GM19240 (cell line): ENCODE measurements around the gene PABPN1.
A peak's percentile ranks its signal among the peaks of the same experiment; 100 is the strongest.

Experiments used
- DNase-seq: peaks from one replicate; pipeline ENCODE4 v3.0.0; 2011; ENCODE audit warnings: low spot score; ENCODE audit not compliant: insufficient read length

The PABPN1 gene

GRCh38 chr14:23326491-23327332 lies 5.5 kb downstream of the PABPN1 start:
- DNase-seq = no peak

DNA sequence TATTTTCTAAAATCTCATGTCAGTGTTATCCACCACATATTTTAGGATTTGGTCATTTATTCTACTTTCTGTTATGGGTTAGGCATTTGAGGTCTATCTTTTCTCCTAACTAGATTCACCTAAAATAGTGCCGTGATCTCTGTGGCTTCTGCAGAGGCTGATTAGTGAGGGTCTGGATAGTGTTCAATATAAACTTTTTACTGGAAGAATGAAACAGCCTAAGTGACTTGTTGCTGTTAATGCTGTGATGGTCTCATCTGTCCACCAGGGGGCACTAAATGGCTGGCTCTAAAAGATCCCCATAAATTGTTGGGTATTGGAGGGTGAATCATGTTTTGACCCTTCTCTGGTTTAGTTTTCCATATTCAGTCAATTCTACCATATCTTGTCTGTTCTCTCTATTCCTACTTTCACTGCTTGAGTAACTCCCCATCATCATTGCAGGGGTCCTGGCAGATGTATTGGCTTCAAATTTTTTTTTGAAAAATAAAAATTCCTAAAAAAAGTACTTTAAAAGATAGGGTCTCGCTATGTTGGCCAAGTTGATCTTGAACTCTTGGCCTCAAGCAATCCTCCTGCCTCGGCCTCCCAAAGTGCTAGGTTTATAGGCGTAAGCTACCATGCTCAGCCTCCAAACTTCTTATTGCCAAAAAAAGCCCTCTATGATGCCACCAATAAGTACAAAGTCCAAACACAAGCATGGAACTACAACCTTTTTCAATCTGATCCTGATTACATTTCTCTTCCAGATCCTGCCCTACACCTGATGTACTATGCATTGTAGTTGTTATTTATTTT lies 6.9 kb downstream of the PABPN1 start:
- DNase-seq = peak; percentile 46

- DNase-seq = no peak
Observed at GRCh38 chr14:23335623-23336022, 14.4 kb downstream of the PABPN1 start.

DNA sequence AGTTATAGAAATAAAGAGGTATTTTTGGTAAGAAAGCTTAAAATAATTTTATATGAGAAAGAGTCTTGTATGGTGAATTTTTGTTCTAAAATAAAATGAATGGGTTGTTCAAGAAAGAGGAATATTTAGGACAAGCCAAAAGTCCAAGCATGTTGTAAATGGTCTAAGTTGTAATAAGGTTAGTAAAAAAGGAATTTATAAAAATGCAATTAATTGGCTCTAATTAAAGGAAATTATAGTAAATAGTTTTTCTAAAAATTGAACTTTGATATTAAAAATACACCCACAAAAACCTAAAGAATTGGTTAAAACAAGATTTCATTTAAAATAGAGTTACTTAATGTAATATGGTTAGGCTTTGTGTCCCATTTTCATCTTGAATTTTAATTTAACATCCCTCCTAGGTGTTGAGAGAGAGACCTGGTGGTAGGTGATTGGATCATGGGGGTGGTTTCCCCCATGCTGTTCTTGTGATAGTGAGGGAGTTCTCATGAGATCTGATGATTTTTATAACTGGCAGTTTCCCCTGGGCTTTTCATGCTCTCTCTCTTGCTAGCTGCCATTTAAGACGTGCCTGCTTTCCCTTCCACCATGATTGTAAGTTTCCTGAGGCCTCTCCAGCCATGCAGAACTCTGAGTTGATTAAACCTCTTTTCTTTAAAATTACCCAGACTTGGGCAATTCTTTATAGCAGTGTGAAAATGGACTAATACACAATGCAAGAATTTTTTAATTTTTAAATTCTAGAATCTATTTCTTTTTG lies 18.4 kb downstream of the PABPN1 start:
- no peak for DNase-seq

DNA sequence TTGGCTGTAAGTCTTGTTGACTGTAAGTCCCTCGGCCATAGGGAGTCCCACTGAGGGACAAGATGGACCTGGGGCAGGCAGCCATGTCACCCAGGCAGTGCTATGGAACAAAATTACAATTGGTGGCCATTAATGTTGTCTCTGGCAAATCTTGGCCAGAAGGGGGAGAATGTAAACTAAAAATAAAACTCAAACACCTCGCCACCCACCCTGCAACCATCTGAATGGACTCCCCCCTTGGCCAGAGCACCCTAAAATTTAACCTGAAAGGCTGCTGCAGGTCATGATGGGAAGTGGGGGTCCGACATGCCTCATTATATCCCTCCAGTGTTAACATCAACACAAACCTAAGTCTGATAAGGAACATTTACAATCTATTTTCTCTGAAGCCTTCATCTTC lies 23.2 kb downstream of the PABPN1 start:
- no peak for DNase-seq

- no peak for DNase-seq
Observed at GRCh38 chr14:23345987-23346692, 24.9 kb downstream of the PABPN1 start.

GRCh38 chr14:23346693-23347405 lies 25.6 kb downstream of the PABPN1 start:
- no peak for DNase-seq

- DNase-seq = no peak
Observed at GRCh38 chr14:23347406-23348296, 26.4 kb downstream of the PABPN1 start.

- no peak for DNase-seq
Observed at GRCh38 chr14:23348297-23348655, 27.0 kb downstream of the PABPN1 start.

- no peak for DNase-seq
Observed at GRCh38 chr14:23349156-23349845, 28.0 kb downstream of the PABPN1 start.

DNA sequence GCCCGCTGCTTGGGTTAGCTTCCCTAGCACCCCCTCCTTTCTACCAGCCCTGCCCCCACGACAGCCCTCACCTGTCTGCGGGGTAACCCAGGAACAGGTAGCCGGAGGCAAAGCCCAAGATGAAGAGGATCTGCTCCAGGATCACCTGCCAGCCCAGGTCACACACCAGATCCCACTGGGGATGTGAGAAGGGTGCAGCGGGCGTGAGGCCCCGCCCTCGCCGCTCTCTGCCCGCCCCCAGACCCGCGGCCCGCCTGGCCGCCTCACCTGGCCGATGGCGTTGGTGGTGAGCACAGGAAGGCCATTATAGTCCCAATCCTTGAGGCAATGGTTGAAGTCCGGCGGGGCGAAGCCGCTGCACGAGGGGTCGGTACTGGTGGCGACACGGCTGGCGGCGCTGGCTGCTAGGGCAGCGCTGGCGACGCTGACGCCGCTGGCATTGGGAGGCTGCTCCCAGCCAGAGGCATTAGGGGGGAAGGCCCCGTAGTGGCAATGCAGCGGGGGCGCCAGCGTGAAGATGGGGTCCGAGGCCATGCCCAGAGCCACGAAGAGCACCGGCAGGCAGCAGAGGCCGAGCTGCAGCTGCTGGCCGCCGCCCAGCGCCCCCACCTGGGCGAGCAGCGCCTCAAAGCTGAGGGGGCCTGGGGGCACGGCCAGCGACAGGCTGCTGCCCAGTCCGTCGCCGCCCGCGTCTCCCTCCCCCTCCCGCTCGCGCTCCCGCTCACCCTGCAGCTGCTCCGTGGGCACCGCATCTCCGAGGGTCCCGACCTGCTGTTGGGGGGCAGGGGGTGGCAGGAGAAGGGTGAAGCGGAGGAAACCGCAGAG lies 30.6 kb downstream of the PABPN1 start:
- DNase-seq = no peak

GRCh38 chr14:23352506-23353432 lies 31.5 kb downstream of the PABPN1 start, which contains the start of gene SLC22A17:
SLC22A17 (minus strand) TSS chr14:23352887.
- no peak for DNase-seq

- no peak for DNase-seq
Observed at GRCh38 chr14:23353433-23353780, 32.1 kb downstream of the PABPN1 start.

DNA sequence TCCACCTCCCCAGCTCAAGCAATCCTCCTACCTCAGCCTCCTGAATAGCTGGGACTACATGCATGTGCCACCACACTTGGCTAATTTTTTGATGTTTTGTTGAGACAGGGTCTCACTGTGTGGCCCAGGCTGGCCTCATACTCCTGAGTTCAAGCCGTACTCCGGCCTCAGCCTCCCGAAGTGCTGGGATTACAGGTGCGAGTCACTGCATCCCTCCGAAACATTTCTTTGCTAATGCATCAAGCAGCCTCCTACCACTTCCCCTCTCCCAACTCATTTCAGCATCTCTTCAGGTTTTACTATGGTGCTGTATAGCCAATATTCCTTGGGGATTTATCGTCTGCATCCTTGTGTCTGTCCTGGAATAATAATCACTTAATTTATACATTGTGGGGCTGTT lies 33.7 kb downstream of the PABPN1 start:
- no peak for DNase-seq

DNA sequence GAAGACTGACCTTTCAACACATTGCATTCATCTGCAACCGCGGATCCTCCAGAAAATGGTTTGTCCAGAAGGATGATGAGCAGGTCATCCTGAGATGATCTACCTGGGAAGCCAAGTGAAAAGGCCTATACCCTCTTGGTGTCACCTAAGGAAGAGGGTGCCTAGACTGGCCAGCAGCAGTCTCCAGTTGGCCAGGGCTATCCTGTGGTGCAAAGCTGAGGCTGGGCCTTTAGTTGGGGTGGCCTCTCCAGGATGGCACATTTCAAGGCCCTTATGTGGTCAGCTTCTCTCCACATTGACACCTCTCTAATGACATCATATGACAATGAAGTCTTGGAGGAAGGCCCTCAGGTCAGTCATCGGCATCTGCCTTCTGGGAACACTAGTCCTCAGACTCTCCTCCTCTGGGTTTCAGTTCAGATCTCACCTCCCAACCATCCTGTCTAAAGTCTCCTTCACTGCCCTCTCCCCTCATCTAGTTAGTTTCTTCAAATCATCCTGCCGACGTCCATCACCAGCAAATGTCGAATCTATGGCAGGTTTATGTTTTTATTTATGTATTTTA lies 34.7 kb downstream of the PABPN1 start:
- DNase-seq = no peak

DNA sequence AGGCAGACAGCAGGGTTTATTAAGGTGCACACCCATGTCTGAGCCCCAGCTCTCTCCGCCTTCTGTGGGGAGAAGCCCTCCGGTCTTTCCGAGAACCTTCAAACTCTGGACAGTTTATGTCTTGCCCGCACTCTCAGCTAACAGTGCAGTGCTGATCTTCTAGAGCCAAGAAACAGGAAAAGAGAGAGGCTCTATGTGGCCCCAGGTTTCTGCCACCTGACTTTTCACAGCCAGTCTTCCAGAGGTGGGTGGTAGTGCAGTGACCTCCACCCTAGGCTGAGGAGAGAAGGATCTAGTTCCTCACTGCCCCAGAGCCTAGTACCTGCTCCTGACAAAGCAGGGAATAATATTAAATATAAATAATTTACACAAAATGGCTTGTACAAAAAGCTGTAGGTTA lies 35.4 kb downstream of the PABPN1 start:
- DNase-seq = no peak

- no peak for DNase-seq
Observed at GRCh38 chr14:23357261-23357660, 36.0 kb downstream of the PABPN1 start.
